ENCODE data around the gene SPTBN4.
A peak's percentile ranks its signal among the peaks of the same experiment; 100 is the strongest.

The SPTBN4 gene

GRCh38 chr19:40567750-40568494, 101.1 kb downstream of the SPTBN4 start:
- no peak for DNase-seq

GRCh38 chr19:40570313-40571004, 103.7 kb downstream of the SPTBN4 start:
- DNase-seq = peak; percentile 99

DNA sequence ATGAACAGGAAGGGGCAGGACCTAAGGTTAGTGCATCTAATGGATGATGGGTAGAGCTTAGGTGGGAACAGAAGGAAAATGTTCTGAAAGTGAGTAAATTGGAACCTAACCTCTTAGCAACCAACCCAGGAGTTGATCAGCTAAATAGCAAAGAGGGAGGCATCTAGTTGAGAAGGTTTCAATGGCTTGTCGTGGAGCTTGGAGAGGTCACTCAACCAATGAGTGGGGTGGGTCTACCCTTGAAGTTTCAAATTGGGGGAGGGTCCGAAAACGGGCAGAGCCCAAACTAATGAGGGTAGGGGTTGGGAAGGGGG, 104.2 kb downstream of the SPTBN4 start:
- no peak for DNase-seq

- DNase-seq = no peak
These were observed 105.2 kb downstream of the SPTBN4 start for GRCh38 chr19:40571831-40572495.

DNA sequence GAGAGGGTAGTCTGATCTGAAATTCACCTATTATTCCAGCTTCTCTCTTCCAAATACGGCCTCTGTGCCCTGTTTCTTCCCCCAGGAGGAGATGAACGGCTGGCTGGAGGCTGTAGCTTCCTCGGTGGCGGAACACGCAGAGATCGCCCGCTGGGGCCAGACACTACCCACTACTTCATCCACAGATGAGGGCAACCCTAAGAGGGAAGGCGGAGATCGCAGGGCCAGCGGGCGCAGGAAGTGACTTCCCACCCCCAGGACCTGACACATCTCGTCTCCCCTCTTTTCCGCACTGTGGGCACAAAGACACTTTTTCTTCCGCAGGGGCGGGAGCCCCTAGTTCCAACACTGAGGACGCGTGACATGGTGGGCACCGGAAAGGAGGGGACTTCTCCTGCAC, 108.5 kb downstream of the SPTBN4 start:
- DNase-seq = no peak

- DNase-seq = peak; percentile 34
These were observed 109.4 kb downstream of the SPTBN4 start for GRCh38 chr19:40576151-40576584.

DNA sequence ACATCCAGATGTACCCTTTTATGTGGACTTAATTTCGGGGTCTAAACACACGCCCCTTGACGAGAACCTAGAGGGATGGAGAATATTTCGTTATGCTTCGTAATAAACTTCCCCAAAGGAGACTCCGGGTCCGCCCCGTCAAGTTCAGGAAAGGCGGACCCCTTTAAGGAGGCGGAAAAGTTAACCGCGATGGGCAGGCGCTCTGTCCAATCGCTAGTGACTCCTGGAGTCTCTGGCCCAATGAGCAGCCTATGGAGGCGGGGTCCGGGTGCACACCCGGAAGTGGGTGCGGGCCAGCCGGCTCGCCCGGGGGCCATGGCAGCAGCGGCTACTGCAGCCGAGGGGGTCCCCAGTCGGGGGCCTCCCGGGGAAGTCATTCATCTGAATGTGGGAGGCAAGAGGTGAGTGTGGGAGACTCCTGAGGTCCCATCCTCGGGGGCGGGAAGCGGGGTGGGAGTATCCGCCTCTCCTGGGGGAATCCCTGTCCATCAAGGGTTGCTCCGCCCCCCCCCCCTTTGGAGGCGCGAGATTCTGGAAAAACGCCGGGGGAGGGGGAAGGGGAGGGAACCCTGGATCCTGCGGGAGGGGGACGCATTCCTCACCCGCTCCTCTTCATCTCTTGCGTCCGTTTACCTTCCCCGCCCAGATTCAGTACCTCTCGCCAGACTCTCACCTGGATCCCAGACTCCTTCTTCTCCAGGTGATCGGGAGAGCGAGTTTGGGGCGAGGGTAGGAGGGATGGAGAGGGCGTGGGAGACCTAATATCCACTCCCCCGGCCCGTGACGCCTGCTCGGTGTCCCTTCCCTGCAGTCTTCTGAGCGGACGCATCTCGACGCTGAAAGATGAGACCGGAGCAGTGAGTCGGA, 110.0 kb downstream of the SPTBN4 start, which contains the start of gene SHKBP1:
Gene SHKBP1 (plus strand): TSS at position 289 of the 867 bp plus-strand sequence. CDS start 27 bp downstream, at position 316.
- DNase-seq = peak; percentile 94

- DNase-seq = no peak
These were observed 111.7 kb downstream of the SPTBN4 start for GRCh38 chr19:40578442-40578908.

DNA sequence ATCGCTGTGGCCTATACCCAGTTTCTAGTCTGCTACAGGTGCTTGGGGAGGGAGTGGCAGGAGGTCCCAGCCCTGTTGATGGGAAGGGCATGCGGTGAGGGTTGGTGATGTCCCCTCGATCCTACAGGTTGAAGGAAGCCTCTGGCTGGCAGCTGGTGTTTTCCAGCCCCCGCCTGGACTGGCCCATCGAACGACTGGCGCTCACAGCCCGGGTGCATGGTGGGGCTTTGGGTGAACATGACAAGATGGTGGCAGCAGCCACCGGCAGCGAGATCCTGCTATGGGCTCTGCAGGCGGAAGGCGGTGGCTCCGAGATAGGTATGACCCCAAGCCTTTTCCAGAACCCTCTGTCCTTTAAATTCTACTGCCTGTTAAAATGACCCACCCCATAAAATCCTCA, 113.8 kb downstream of the SPTBN4 start:
- no peak for DNase-seq

GRCh38 chr19:40581531-40581930, 114.7 kb downstream of the SPTBN4 start:
- DNase-seq = no peak

GRCh38 chr19:40582467-40582866, 115.7 kb downstream of the SPTBN4 start:
- no peak for DNase-seq

- DNase-seq = no peak
These were observed 116.5 kb downstream of the SPTBN4 start for GRCh38 chr19:40583283-40583682.

- no peak for DNase-seq
These were observed 117.2 kb downstream of the SPTBN4 start for GRCh38 chr19:40584007-40584406.

- DNase-seq = no peak
These were observed 118.6 kb downstream of the SPTBN4 start for GRCh38 chr19:40585241-40585981.

GRCh38 chr19:40585982-40586422, 119.2 kb downstream of the SPTBN4 start:
- no peak for DNase-seq

GRCh38 chr19:40586611-40587010, 119.8 kb downstream of the SPTBN4 start:
- DNase-seq = no peak

DNA sequence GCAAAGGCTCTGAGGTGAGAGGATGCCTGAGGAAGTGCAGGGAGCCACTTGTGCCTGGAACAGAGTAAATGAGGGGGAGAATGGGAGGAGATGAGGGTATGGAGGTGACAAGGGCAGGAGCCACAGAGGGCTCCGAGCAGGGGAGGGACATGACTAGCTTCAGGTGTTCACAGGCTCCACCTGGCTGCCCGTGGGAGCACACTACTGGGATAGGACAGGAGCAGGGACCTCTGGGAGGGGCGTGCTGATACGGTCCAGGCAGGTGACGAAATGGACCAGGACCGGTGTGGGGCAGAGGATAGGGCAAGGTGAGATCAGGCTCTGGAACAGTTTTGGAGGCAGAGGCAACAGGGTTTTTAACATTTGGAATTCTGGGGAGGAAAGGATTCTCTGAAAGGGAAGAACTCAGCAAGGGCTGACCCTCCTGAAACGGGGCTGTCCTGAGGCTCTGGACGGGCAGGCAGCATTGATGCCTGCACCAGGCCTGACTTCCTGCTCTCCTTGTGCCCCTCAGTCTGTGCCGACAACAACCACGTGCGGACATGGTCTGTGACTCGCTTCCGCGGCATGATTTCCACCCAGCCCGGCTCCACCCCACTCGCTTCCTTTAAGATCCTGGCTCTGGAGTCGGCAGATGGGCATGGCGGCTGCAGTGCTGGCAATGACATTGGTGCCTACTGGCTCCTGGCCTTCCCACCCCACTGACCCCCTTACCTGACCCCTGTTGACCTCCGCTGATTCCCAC, 121.5 kb downstream of the SPTBN4 start:
- no peak for DNase-seq

GRCh38 chr19:40588926-40589569, 122.2 kb downstream of the SPTBN4 start:
- DNase-seq = no peak

DNA sequence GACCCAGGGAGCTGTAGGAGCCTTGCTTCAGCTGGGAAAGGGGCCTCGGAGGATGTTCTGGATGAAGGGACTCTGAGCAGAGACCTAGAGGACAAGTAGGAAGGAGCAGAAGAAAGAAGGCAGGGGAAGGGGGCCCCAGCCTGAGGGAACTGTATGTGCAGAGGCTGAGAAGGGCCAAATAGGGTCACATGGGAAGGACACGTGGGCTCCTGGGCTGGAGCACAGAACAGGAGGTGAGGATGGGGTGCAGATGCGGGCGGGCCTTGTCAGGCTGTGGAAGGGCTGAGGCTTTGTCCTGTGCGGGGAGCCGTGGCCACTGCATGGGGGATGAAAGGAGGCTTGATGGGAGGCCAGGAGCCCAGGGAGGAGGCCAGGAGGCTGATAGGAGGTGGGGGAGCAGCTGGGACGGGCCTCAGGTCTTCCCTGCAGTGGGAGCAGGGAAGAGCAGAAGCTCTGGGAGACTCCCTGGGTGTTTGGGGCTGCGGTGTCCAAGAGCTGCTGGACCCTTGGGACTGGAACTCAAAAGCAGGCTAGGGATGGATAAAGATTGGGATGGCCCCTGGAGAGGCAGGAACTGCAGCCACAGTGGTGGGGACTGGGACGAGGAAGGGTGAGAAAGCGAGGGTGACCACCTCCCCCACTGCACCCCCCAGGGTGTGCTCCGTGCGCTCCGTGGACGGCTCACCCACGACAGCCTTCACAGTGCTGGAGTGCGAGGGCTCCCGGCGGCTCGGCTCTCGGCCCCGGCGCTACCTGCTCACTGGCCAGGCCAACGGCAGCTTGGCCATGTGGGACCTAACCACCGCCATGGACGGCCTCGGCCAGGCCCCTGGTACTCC, 123.0 kb downstream of the SPTBN4 start:
- DNase-seq = no peak
